Trophoblast cell (in vitro differentiated cells and primary cell): ENCODE measurements around the gene GLP1R.
A peak's percentile ranks its signal among the peaks of the same experiment; 100 is the strongest.

ENCODE experiments used
- DNase-seq, 2 donors: peaks; one replicate each; pipeline ENCODE4 v3.0.0-alpha.2; 2016
- H2AFZ ChIP-seq: 2 replicates; pipeline ENCODE4 v1.6.1; 2013; ENCODE audit warnings: low read length, moderate library complexity, mild to moderate bottlenecking; ENCODE audit not compliant: insufficient read depth, poor library complexity
- H2AK5ac ChIP-seq: 2 replicates; pipeline ENCODE4 v1.6.1; 2013; ENCODE audit warnings: mild to moderate bottlenecking, low read length
- H2BK120ac ChIP-seq: 2 replicates; pipeline ENCODE4 v1.6.1; 2013; ENCODE audit warnings: low read length, mild to moderate bottlenecking, moderate library complexity; ENCODE audit not compliant: insufficient read depth, poor library complexity
- H2BK12ac ChIP-seq: 2 replicates; pipeline ENCODE4 v1.6.1; 2013; ENCODE audit warnings: mild to moderate bottlenecking, low read length, moderate library complexity
- H2BK5ac ChIP-seq: 2 replicates; pipeline ENCODE4 v1.6.1; 2013; ENCODE audit warnings: low read length, low read depth, moderate library complexity, mild to moderate bottlenecking; ENCODE audit not compliant: poor library complexity
- H3K14ac ChIP-seq: 2 replicates; pipeline ENCODE4 v1.6.1; 2013; ENCODE audit warnings: mild to moderate bottlenecking, low read length
- H3K18ac ChIP-seq: 2 replicates; pipeline ENCODE4 v1.6.1; 2013; ENCODE audit warnings: mild to moderate bottlenecking, low read length
- H3K23ac ChIP-seq: 2 replicates; pipeline ENCODE4 v1.6.1; 2013; ENCODE audit warnings: low read length
- H3K27ac ChIP-seq: 2 replicates; pipeline ENCODE4 v1.5.1; 2013; ENCODE audit warnings: low read depth, mild to moderate bottlenecking, inconsistent platforms, low read length, moderate library complexity
- H3K27me3 ChIP-seq: 2 replicates; pipeline ENCODE4 v1.6.1; 2013; ENCODE audit warnings: inconsistent platforms, mild to moderate bottlenecking, low read length, moderate library complexity; ENCODE audit not compliant: insufficient read depth
- H3K36me3 ChIP-seq, 2 experiments: 1 replicate in 1 of 2; 2 replicates in 1 of 2; pipeline ENCODE4 v1.6.1; 2013; ENCODE audit warnings: low read length in 2 of 2, mild to moderate bottlenecking in 2 of 2, moderate library complexity in 1 of 2; ENCODE audit not compliant: insufficient read depth in 2 of 2, control insufficient read depth in 1 of 2
- H3K4ac ChIP-seq: 2 replicates; pipeline ENCODE4 v1.6.1; 2013; ENCODE audit warnings: low read depth, mild to moderate bottlenecking, low read length, moderate library complexity
- H3K4me1 ChIP-seq, 2 experiments: 1 replicate in 1 of 2; 2 replicates in 1 of 2; pipeline ENCODE4 v1.6.1; 2013; ENCODE audit warnings: low read length in 2 of 2, mild to moderate bottlenecking in 2 of 2, moderate library complexity in 1 of 2; ENCODE audit not compliant: insufficient read depth in 2 of 2, control insufficient read depth in 1 of 2
- H3K4me2 ChIP-seq: 2 replicates; pipeline ENCODE4 v1.6.1; 2013; ENCODE audit warnings: inconsistent platforms, mild to moderate bottlenecking, low read length, moderate library complexity
- H3K4me3 ChIP-seq: 2 replicates; pipeline ENCODE4 v1.5.1; 2013; ENCODE audit warnings: mild to moderate bottlenecking, low read depth, low read length, inconsistent platforms
- H3K79me1 ChIP-seq: one replicate; pipeline ENCODE4 v1.6.1; 2013; ENCODE audit warnings: low read length
- H3K79me2 ChIP-seq: 2 replicates; pipeline ENCODE4 v1.6.1; 2013; ENCODE audit warnings: low read length, mild to moderate bottlenecking; ENCODE audit not compliant: control insufficient read depth, insufficient read depth, poor library complexity
- H3K9ac ChIP-seq: 2 replicates; pipeline ENCODE4 v1.6.1; 2013; ENCODE audit warnings: mild to moderate bottlenecking, low read length
- H3K9me3 ChIP-seq: 2 replicates; pipeline ENCODE4 v1.6.1; 2013; ENCODE audit warnings: low read depth, mild to moderate bottlenecking, control low read depth, inconsistent platforms, low read length; ENCODE audit not compliant: insufficient read depth
- H4K12ac ChIP-seq: 2 replicates; pipeline ENCODE4 v1.6.1; 2013; ENCODE audit warnings: low read depth, mild to moderate bottlenecking, low read length, moderate library complexity
- H4K8ac ChIP-seq: 2 replicates; pipeline ENCODE4 v1.6.1; 2013; ENCODE audit warnings: low read depth, mild to moderate bottlenecking, low read length, moderate library complexity
- H4K91ac ChIP-seq: one replicate; pipeline ENCODE4 v1.6.1; 2013; ENCODE audit warnings: low read depth, mild to moderate bottlenecking, low read length, moderate library complexity
- WGBS: extraction: QIAGEN DNeasy Blood & Tissue Kit; methylation state at CpG from one replicate; pipeline ENCODE4 v1.1.7; 2013; ENCODE audit warnings: missing lambda C conversion rate; ENCODE audit not compliant: insufficient read length, insufficient coverage; ENCODE audit errors: extremely low coverage; 5-methylcytosine and 5-hydroxymethylcytosine counted together

Gene GLP1R

DNA sequence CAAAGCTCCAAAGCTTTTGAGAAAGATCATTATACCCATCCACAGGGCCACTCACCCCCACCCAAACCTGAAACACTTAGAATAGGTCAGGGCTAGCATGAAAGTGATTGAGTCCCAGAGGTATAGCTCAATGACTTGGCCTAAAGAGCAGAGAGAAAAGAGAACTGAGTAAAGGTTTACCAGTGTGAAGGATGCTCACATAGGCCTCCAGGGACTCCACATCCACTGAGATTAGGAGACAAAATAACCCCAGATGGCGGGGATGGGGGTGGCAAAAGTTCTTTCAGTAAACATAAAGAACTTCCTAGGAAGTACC lies 54.2 kb downstream of the GLP1R start:
- no peak overlapping the region for H3K23ac ChIP-seq
- no peaks in the 10 kb centered on the region for H3K27me3 ChIP-seq
- H3K4me1 ChIP-seq = no peaks in the 10 kb centered on the region
- H4K91ac ChIP-seq = no peak overlapping the region
- H3K9ac ChIP-seq = no peak overlapping the region
- no peak overlapping the region for H4K8ac ChIP-seq
- H3K4ac ChIP-seq = no peak overlapping the region
- H2AFZ ChIP-seq = no peak overlapping the region
- no CpG with 5 or more reads among the region's 1 CpG for WGBS
- no peaks in the 10 kb centered on the region for H3K79me2 ChIP-seq
- H3K36me3 ChIP-seq = no peaks in the 10 kb centered on the region
- H3K4me2 ChIP-seq = no peak overlapping the region
- H4K12ac ChIP-seq = no peak overlapping the region
- H3K27ac ChIP-seq = no peak overlapping the region
- no peak overlapping the region for H3K18ac ChIP-seq
- no peaks in the 10 kb centered on the region for H3K79me1 ChIP-seq
- H3K4me3 ChIP-seq = no peak overlapping the region
- no peak overlapping the region for H3K14ac ChIP-seq
- H2BK12ac ChIP-seq = no peak overlapping the region
- H2AK5ac ChIP-seq = no peak overlapping the region
- no peak for DNase-seq
- H2BK120ac ChIP-seq = no peak overlapping the region
- no peaks in the 10 kb centered on the region for H3K9me3 ChIP-seq
- no peak overlapping the region for H2BK5ac ChIP-seq

DNA sequence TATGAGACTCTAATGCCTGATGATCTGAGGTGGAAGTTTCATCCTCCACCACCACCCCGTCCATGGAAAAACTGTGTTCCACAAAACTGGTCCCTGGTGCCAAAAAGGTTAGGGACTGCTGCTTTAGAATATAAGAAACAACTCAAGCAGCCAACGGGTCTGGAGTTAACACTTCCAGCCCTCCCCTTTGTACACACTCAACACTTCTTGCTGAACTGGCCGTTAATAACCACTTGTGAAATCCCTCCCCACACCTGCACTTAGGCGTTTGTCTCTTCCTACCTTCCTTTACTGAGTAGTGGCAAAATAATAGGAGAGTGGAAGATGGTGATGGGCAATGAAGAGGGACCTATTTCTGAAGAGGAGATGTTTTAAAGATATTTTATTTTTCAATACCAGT lies 55.9 kb downstream of the GLP1R start:
- Histone ChIP-seq H3K9me3 (no peaks in the 10 kb centered on the region), H3K4me1 (no peaks in the 10 kb centered on the region), H3K79me1 (no peaks in the 10 kb centered on the region), H3K23ac (no peak overlapping the region), H4K8ac (no peak overlapping the region), H2BK12ac (no peak overlapping the region), H3K4me2 (no peak overlapping the region), H2BK5ac (no peak overlapping the region), H2AFZ (no peak overlapping the region), H3K18ac (no peak overlapping the region), H3K36me3 (peaks cover 0 to 2% of the 10 kb centered on the region in 2 experiments), H3K9ac (no peak overlapping the region), H3K14ac (no peak overlapping the region), H3K27me3 (no peaks in the 10 kb centered on the region), H3K27ac (no peak overlapping the region), H2BK120ac (no peak overlapping the region), H4K12ac (no peak overlapping the region), H3K79me2 (no peaks in the 10 kb centered on the region), H3K4ac (no peak overlapping the region), H4K91ac (no peak overlapping the region), H3K4me3 (no peak overlapping the region), H2AK5ac (no peak overlapping the region)
- no CpG with 5 or more reads among the region's 4 CpGs for WGBS
- DNase-seq = no peak

DNA sequence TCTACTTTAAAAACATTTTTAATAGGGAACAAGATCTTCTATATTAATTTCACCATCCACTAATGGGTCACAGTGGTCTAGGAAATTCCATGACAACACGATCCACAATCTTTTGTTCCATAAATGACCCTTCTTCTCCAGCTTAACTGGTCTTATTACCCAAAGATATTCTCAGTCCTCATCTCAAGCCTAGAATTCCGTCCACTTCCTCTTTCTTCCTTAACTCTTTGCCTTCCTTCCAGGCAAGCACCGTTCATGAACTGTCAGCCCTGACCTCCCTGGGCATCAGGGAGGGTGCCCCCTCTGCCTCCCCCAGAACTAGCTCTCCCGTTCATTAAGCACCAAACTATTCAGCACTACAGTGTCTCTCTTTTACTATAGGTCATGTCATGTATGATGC lies 58.5 kb downstream of the GLP1R start:
- no peak overlapping the region for H4K12ac ChIP-seq

DNA sequence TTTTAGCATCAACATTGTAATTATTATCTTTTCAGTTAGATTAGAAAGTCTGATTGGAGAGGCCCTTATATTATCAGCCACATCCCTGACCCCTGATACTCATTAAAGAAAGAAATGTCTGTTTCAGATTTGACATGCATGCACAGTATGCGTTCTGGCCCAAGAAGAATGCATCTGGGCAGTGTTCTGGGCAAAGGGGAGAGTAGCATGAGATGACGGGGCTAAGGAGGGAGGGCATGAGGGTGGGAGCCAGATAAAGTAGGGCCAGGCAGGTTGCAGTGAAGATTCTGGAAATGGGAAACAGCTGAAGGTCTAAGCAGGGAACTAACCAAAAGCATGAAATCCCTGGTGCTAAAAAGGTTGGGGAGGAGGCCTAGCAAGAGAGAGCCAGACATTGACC lies 59.1 kb downstream of the GLP1R start:
- no CpG with 5 or more reads among the region's 2 CpGs for WGBS
- Histone ChIP-seq H3K14ac (no peak overlapping the region), H3K79me1 (no peaks in the 10 kb centered on the region), H3K27me3 (no peaks in the 10 kb centered on the region), H3K4me1 (no peaks in the 10 kb centered on the region), H3K18ac (no peak overlapping the region), H3K9me3 (no peaks in the 10 kb centered on the region), H3K23ac (no peak overlapping the region), H3K27ac (no peak overlapping the region), H4K8ac (no peak overlapping the region), H3K4me2 (no peak overlapping the region), H3K36me3 (peaks cover 0 to 2% of the 10 kb centered on the region in 2 experiments), H4K12ac (no peak overlapping the region), H3K4ac (no peak overlapping the region), H2BK120ac (no peak overlapping the region), H2AK5ac (no peak overlapping the region), H4K91ac (no peak overlapping the region), H2BK12ac (no peak overlapping the region), H2BK5ac (no peak overlapping the region), H3K9ac (no peak overlapping the region), H2AFZ (no peak overlapping the region), H3K4me3 (no peak overlapping the region), H3K79me2 (no peaks in the 10 kb centered on the region)
- peak in 1 of 2 donors; percentile 25 for DNase-seq

More for the DNA sequence above, 58.5 kb downstream of the GLP1R start:
- Histone ChIP-seq H3K36me3 (peaks cover 0 to 2% of the 10 kb centered on the region in 2 experiments), H2AK5ac (no peak overlapping the region), H3K9ac (no peak overlapping the region), H3K9me3 (no peaks in the 10 kb centered on the region), H3K4me2 (no peak overlapping the region), H3K4me1 (no peaks in the 10 kb centered on the region), H4K8ac (no peak overlapping the region), H2BK5ac (no peak overlapping the region), H2BK12ac (no peak overlapping the region), H3K79me1 (no peaks in the 10 kb centered on the region), H3K27me3 (no peaks in the 10 kb centered on the region), H3K14ac (no peak overlapping the region), H3K23ac (no peak overlapping the region), H3K79me2 (no peaks in the 10 kb centered on the region), H3K4ac (no peak overlapping the region), H3K4me3 (no peak overlapping the region), H3K27ac (no peak overlapping the region), H2AFZ (no peak overlapping the region), H4K91ac (no peak overlapping the region), H2BK120ac (no peak overlapping the region), H3K18ac (no peak overlapping the region)
- no CpG with 5 or more reads among the region's 4 CpGs for WGBS
- no peak for DNase-seq
